Stimulated activated naive CD8-positive, alpha-beta T cell treated with anti-CD3 and anti-CD28 coated beads, Interleukin-15, Interleukin-2, amounts not matched to agents 100 U/mL and 50 U/mL, for 24 hours (primary cell): ENCODE data around the gene CSNK1E.

ENCODE experiments used
- ATAC-seq: fragments of 150-1000 bp; cut with Tn5 transposase; one replicate; pipeline ENCODE4 v1.10.0; 2021
- DNase-seq: peaks from one replicate; pipeline ENCODE4 v3.0.0; 2021

The CSNK1E gene

GRCh38 chr22:38327805-38328204, 10.6 kb upstream of the CSNK1E start:
- ATAC-seq (no peak), DNase-seq (no peak)

DNA sequence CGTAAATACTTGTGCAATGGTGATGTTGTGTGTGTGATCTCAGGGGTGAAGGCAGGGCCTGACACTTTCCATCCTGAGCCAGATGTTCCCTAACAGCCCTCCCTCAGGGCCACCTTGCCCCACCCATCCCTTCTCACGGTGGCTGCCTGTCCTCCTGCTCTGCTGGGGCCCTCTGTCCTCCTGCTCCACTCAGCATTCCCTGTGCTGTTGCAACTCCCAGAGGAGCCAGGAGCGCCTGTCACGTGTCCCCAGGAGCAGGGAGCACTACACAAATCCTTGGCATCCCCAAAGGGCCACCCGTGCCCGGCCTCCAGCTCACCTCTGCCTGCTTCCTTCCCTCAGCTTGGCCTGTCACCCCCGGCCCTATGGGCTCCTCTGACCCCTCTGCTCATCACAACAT, 10.2 kb upstream of the CSNK1E start:
- no peak for DNase-seq
- no peak for ATAC-seq

DNA sequence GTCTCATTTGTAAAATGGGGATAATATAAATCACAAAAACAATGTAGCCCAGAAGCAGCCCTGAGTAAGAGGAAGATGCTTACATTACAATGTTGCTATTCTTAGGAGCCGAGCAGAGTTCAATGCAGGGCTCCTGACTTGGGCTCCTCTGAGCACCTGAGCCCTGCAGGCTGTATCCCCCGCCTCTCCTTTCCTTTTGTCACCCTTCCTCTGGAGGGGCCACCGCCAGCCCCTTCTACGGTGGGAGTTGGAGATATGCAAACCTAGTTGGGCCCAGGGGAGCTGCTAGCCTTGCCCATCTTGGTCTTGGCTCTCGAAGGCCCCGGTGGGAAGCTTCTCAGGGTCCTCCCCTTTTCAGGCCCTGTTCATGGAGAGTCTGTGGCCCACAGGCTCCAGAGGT, 8.4 kb upstream of the CSNK1E start:
- DNase-seq (no peak), ATAC-seq (no peak)

DNA sequence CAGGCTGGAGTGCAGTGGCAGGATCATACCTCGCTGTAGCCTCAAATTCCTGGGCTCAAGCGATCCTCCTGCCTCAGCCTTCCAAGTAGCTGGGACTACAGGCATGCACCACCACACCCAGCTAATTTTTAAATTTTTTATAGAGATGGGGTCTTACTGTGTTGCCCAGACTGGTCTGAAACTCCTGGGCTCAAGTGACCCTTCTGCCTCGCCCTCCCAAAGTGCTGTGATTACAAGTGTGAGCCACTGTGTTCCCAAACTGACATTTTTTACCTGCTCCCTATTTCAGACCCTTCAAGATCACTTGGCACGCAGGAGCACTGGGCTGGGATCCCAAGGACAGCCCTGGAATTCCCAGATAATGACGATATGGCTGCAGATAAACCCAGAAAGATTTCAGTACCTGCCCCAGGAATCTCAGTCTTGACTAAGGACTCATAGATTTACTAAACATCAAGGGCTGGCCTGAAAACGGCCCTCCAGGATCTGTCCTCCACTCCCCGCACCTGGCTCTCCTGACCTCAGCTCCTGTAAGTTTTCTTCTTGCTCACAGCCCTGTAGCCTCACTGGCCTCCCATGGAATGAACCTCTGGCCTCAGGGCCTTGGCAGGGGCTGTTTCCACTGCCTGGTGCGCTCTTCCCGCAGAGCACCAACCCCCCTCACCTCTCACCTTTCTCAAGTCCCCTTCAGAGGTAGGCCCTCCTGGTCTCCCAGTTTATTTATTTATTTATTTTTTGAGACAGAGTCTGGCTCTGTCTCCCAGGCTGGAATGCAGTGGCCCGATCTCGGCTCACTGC, 3.6 kb upstream of the CSNK1E start:
- ATAC-seq: no peak
- no peak for DNase-seq

DNA sequence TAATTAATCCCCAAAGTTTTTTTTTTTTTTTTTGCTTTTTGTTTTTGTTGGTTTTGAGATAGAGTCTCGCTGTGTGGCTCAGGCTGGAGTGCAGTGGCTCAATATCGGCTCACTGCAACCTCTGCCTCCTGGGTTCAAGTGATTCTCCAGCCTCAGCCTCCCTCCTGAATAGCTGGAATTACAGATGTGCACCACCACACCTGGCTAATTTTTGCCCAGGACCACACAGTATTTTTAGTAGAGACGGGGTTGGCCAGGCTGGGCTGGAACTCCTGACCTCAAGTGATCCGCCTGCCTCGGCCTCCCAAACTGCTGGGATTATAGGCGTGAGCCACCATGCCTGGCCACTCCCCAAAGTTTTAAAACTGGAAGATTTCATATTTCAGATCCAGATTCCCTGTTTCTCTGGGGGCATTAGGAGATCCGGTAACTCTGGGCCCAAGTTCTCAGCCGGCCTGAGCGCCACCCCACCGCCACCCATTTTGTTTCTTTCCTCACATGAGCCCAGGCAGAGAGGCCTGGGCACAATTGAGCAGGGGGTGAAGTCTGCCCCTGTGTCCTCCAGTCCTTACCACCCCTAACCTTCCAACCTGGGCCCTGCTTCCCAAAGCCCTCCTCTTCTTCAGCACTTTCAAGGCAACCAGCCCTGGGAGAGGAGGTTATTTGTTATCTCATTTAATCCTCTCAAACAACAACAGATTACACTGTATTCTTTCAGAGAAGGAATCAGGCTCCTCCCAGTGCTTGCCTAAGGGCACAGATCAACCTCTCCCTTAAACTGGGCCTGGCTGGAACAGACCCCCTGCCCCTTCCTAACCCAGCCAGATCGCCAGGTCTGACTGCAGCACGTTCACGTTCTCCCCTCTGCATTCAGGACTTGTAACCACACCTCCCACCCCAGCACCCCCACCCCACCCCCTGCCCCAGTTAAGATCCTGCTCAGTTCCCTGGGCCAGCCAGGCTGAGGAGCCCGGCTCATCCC, 1.9 kb upstream of the CSNK1E start:
- DNase-seq (no peak), ATAC-seq (no peak)

DNA sequence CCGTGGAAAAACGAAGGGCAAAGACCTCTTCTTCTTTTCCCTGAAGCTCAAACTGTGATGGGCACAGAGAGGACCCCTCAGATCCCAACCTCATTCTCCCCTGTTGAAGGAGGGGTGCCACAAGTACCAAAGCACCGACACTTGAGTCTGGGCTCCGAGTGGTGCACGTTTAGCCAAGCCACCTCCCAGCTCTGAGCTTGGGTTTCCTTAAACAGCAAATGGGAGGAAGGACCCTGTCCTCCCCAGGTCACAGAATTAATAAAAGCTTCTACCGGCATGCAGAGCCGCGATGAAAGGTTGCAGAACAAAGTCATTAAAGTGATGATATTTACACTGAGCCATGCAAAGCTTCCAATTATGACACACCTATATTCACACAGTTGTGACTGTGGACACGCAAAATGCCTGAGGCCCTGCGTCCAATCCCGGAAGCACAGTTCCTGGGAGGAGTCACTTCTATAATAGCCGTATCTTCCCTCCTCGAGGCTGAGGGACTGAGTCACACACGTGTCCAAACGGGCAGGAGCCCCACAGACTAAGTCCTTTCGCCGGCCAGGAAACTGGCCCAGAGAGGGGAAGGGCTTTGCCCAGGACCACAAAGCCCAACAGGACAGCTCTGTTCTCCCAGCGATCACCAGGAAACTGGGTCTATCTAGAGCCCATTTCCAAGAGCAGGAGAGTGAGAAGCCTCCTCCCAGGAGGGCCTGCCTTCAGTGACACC, 922 bp upstream of the CSNK1E start:
- ATAC-seq: no peak
- DNase-seq: no peak

DNA sequence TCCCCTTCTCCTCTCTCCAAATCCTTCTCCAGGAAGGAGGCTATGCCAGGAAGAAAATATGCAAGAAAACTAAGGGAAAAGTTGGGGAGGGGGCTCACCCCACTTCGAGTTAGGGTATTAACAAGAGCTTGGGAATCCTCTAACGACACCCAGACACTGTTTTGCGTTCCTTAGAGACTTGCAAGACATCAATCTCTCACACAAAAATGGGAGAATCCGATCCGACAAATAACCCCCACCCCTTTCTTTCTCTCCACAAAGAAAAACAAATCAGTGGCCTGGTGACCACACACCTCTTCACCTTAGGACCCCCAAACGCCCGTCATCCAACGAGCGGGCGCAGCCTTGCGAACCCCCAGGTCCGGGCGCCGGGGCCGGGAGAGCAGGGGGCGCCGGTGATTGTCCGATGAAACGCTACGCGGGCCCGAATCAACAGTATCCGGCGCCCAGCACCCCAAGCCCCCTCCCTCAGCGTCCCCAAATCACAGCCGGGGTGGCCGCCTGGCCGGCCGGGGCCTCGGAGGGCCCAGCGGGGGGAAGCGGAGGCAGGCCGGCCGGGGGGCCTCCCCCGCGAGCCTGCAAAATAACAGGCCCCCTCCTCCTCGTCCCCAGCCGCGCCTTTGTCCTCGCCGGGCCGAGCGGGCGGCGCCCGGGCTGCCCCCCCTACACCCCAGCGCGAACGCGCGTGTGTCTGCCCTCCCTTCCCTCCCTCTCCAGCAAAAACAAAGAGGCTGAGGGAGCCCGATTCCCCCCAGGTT, 690 bp downstream of the CSNK1E start:
- ATAC-seq (peak; percentile 19), DNase-seq (peak; percentile 55)

DNA sequence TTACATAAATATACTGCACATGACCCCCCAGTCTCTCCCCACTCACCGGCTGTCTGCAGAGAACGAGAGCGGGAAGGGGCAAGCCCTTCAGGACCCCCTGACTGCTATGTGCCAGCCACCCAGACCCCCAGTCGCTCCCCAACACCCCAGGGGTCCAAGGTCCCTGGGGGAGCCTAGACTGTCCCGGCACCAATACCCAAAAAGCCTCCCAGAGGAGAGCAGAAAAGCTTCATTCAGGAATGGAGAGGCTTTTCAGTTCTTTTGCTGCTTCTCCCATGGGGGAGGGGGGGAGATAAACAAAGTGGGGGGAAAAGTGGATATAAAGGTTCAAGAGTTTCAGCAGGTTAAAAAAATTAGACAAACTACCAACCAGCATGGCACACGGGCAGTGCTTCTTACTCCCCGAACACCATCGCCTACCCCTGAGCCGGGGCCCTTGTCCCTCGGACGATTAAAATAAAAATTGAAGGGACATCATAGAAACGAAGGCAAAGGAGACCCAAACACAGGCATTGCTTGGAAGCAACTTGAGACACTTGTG, 1.3 kb downstream of the CSNK1E start:
- ATAC-seq (no peak), DNase-seq (no peak)

- peak; percentile 22 for DNase-seq
- no peak for ATAC-seq
These were observed 2.1 kb downstream of the CSNK1E start for GRCh38 chr22:38314933-38315822.

DNA sequence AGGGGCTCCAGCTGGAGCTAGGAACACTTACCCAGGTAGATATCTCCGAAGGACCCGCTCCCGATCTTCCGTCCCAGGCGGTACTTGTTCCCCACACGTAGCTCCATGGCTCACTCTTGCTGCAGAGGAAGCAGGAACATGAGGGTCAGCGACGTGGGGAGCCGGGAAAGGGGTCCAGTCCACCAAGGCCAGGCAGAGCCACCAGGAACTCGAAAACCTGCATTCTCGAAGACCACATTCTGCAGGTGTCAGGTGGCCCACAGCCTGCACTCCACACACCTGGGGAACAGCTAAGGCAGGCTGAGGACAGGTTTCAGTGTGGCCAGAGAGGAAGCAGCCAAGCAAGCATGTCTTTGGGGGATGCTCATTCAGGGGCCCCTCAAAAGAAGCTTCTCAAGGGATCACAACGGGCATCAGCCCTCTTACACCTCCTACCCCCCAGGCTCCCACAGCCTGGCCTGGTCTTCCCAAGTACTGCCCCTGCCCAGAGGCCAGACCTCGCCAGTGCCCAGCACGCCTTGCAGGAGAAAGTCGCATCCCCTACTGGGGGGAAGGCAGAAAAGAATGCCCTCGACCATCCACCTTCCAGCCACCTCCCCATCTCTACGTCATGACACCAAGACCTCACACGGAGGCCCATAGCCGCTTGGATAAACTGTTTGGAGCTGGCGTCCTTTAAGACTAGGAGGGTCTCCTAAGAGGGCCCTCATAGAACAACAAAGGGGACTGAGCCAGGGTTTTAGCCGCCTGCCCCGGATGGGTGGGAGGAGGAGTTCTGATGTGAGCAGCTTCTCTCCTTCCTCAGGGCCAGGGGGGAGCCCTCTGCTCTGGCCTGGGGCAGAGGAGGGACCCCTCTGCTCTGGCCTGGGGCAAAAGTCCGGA, 2.9 kb downstream of the CSNK1E start:
- ATAC-seq: no peak
- no peak for DNase-seq

DNA sequence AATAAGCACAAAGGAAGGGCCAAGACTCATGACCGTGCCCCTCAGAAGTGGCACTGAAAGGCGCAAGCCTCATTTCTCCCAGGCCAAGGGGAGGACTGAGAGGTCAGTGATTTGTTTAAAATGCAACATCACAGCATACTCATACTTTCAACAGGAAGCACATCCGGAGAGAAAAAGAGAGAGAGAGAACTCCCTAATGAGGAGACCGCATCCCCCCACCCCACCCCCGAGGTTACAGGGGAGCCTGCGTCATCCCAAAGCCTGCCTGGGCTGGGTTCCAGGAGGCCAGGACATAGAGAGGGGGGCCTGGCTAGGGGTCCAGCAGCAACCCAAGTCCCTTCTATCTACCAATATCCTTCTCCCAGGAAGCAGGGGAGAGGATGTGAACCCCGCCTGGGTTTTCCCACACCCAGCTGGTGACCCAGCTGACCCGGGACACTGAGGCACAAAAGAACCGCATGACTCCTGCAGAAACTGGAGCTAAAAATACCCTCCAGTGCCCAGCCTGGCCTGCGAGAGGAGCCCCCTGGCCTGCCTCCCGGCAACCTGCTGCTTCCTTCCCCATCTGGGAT, 3.8 kb downstream of the CSNK1E start:
- ATAC-seq: no peak
- DNase-seq: no peak

- DNase-seq (no peak), ATAC-seq (no peak)
These were observed 4.9 kb downstream of the CSNK1E start for GRCh38 chr22:38312261-38312800.

DNA sequence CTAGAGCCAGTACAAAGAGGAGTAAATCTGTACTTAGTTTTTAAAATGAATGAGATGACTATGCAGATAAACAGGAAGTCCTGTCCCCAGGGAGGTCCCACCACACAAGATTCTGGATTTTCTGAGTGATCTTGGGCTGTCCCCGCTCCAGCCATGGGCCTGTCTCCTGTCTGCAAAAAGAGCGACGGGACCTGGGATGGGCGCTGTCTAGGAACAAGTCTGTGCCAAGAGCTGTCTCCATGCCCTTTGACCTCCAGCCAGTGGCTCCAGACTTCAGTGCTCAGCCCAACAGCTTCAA, 6.0 kb downstream of the CSNK1E start:
- no peak for ATAC-seq

GRCh38 chr22:38310518-38311322, 6.5 kb downstream of the CSNK1E start:
- DNase-seq (no peak), ATAC-seq (no peak)

More for the DNA sequence above, 6.0 kb downstream of the CSNK1E start:
- no peak for DNase-seq

DNA sequence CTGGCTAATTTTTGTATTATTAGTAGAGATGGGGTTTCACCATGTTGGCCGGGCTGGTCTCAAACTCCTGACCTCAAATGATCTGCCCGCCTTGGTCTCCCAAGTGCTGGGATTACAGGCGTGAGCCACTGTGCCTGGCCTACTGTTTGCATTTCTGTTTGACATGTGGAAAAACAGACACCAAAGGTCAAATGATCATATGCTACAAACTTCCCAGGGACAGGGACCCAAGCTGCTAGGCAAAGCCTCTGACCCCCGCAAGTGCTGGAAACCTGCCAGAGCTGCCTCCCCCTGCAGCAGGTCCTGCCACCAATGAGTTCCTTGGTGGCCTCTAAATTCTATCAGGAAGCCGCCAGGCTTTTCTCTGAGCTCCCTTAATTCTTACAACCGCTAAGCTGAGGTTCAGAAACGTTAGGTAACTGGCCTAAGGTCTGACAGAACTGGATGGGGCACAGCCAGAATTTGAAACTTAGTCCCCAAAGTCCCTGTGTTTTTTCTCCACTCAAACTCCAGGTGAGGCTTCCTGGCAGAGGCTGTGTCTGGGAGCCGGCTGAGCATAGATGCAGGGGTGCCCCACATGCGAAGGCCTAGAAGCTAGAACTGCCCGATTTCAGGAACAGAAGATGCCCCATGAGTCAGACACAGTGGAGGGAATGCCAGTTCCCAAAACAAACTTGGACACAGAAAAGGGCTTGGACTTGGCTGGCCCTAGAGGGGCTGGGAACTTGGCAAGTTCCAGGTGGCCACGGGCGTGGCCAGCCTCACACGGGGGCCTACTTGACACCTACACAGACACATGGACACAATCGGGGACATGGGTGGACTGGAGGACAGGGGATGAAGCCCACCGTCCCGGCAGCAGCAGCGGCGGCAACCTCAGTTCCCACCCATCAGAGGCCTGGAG, 7.4 kb downstream of the CSNK1E start:
- DNase-seq (no peak), ATAC-seq (no peak)

GRCh38 chr22:38308791-38309498, 8.3 kb downstream of the CSNK1E start:
- no peak for ATAC-seq
- no peak for DNase-seq
